ENCODE data around the gene BID.

Gene BID

GRCh38 chr22:17787241-17787640, 13.0 kb upstream of the BID start:
- ChIA-PET CTCF (interaction anchor here (0.8 to 9.4 kb wide), 7 partner anchors 14 to 285 kb away, joined by 3 to 99 read pairs (median 4); no protein-coding TSS in a partner anchor), POLR2A (no interaction called here)
- TF ChIP-seq CTCF (IDR thresholded peaks at IDR 0.05; ENCODE audit: insufficient read depth, low read length, missing control alignments): no peak
- H3K4me3 ChIP-seq (ENCODE audit: low read depth, low read length): no peak overlapping the region
- DNase-seq (ENCODE audit: low read depth, low spot score): no peak

- ChIA-PET CTCF (interaction anchor here (1.2 to 9.4 kb wide), 13 partner anchors 10 to 711 kb away, joined by 3 to 99 read pairs (median 6); partner anchors contain the start of gene PEX26), POLR2A (no interaction called here)
- DNase-seq (ENCODE audit: low read depth, low spot score): no peak
- no peak for TF ChIP-seq CTCF (IDR thresholded peaks at IDR 0.05; ENCODE audit: insufficient read depth, low read length, missing control alignments)
- H3K4me3 ChIP-seq (ENCODE audit: low read depth, low read length): no peak overlapping the region
Observed at GRCh38 chr22:17786435-17787161, 12.3 kb upstream of the BID start.

GRCh38 chr22:17785185-17786184, 11.2 kb upstream of the BID start:
- no peak for DNase-seq (ENCODE audit: low read depth, low spot score)

GRCh38 chr22:17784776-17785175, 10.5 kb upstream of the BID start:
- H3K4me3 ChIP-seq (ENCODE audit: low read depth, low read length): no peak overlapping the region
- TF ChIP-seq CTCF (IDR thresholded peaks at IDR 0.05; ENCODE audit: insufficient read depth, low read length, missing control alignments): no peak
- ChIA-PET POLR2A (no interaction called here), CTCF (interaction anchor here (0.9 to 9.4 kb wide), 12 partner anchors 10 to 291 kb away, joined by 3 to 99 read pairs (median 6); no protein-coding TSS in a partner anchor)
- no peak for DNase-seq (ENCODE audit: low read depth, low spot score)

More at GRCh38 chr22:17785185-17786184, 11.2 kb upstream of the BID start:
- ChIA-PET CTCF (interaction anchor here (0.7 to 9.4 kb wide), 21 partner anchors 10 to 710 kb away, joined by 3 to 99 read pairs (median 5); partner anchors contain the start of gene PEX26), POLR2A (no interaction called here)
- no peak overlapping the region for H3K4me3 ChIP-seq (ENCODE audit: low read depth, low read length)
- peak; percentile 60 for TF ChIP-seq CTCF (IDR thresholded peaks at IDR 0.05; ENCODE audit: insufficient read depth, low read length, missing control alignments)

GRCh38 chr22:17783773-17784480, 9.7 kb upstream of the BID start:
- TF ChIP-seq CTCF (IDR thresholded peaks at IDR 0.05; ENCODE audit: insufficient read depth, low read length, missing control alignments): no peak
- DNase-seq (ENCODE audit: low read depth, low spot score): no peak
- H3K4me3 ChIP-seq (ENCODE audit: low read depth, low read length): no peak overlapping the region
- ChIA-PET POLR2A (no interaction called here), CTCF (interaction anchor here (2.1 to 9.4 kb wide), 3 partner anchors 41 to 292 kb away, joined by 10 to 99 read pairs (median 90); no protein-coding TSS in a partner anchor)
